SH-SY5Y (cell line): ENCODE data around the gene C11orf42.

Source experiments
- GATA2 ChIP-seq: IDR thresholded peaks from 2 replicates; pipeline ENCODE4 v1.6.1; 2011; ENCODE audit warnings: mild to moderate bottlenecking, low read depth, low read length
- GATA3 ChIP-seq: IDR thresholded peaks from 2 replicates; pipeline ENCODE4 v1.6.1; 2011; ENCODE audit warnings: low read depth, mild to moderate bottlenecking, low read length, moderate library complexity

Gene C11orf42, protein sequence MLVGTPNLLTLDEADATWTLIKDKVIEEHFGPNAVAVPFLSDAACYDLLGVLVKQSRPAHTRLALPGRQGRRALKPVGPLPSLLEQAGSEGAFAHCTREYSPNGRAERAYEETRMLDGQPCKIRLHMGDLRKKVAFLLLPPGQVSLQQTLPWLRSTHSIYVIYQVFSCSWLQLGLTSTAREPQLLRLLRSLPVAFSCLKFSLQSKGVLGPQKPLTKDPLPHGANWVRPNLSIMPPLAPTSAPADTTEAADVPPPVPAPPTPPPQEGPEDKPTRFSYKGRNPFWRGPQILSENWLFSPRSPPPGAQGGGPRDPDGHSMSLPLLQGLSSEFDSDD

DNA sequence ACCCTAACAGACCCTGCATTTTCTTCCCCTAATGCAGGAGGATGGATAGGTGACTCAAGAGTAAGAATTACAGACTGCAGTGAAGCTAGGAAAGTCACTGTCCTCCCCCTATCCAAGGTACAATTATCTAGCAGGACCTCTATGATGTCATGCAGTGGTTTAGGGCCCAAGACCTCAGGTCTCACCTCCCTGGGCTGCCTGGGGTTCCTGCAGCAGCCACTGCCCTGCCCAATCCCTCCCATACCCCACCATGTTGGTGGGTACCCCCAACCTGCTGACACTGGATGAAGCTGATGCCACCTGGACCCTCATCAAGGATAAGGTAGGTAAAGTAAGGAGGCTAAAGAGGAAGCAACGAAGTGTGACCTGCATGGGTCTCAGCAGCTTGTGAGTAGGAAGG is at the start of gene C11orf42:
Gene C11orf42 (plus strand): TSS at position 192 of the 400 bp plus-strand sequence. CDS start 59 bp downstream, at position 251.
- TF ChIP-seq GATA3 (no peak), GATA2 (no peak)

DNA sequence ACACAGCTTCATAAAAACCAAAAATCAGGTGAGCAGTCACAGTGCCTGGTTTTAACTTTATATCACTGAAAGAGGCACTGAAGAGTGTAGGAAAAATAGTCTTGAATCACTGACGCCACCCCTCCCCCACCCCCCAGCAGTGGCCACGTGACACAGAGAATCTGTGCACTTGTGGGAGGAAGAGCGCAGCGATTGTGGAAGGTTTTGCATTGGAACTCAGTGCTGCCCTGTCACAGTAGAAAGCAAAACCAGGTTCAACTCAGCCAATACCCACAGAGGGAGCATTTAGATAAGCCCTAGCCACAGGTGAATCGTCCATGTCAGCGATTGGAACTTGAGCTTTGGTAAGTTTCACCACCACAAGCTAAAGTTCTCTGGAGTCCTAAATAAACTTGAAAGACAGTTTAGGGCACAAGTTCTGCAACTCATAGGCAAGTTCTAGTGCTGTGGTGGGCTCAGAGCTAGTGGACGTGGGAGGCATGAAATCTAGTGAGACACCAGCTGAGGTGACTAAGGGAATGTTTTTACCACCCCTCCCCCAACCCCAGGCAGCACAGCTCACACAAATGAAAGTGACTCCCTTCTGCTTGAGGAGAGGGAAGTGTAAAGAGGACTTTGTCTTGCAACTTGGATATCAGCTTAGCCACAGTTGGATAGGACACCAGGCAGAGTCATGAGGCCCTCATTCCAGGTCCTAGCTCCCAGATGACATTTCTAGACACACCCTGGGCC is 48.6 kb upstream of the C11orf42 start:
- TF ChIP-seq GATA2: no peak
- TF ChIP-seq GATA3: no peak

DNA sequence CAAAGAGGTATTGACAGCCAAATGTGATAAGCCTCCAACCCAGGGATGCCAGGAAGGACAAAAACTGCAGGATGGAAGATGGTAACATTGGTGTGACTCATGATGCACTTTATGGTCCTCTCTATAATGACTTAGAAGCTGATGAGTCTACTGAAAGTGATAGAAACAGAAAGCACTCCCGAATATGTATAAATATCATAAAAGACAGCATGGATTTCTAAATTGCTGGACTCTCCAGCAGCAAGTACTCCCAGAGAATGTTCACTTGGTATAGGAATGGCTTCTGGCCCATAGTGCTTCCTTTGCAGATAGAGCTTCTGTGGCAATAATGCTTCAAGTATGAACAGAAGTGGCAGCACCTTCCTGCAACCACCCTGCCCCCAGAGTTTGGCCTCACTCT is 35.1 kb upstream of the C11orf42 start, which contains the start of gene OR52B2:
Gene OR52B2 (minus strand): TSS at position 101 of the 400 bp plus-strand sequence. CDS start 0 bp downstream, at position 101.
- TF ChIP-seq GATA2 (no peak), GATA3 (no peak)

DNA sequence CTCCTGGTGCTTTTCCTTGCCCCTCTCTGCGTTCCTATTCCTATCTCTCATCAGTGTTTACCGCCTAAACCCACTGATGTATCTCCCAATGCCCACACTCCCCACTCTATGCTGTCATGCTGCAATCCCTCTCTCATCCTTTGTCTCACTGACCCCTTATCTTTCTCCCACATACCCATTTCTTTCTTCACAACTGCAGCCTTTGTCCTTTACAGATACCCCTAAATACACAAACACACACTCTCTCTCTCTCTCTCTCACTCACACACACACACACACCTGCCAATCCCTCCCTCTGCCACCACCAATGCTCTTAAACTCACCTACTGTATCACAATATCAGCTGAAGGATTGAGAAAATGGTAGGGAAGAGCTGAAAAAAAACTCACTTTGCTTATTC is 29.9 kb upstream of the C11orf42 start:
- TF ChIP-seq GATA3: no peak
- TF ChIP-seq GATA2: no peak

DNA sequence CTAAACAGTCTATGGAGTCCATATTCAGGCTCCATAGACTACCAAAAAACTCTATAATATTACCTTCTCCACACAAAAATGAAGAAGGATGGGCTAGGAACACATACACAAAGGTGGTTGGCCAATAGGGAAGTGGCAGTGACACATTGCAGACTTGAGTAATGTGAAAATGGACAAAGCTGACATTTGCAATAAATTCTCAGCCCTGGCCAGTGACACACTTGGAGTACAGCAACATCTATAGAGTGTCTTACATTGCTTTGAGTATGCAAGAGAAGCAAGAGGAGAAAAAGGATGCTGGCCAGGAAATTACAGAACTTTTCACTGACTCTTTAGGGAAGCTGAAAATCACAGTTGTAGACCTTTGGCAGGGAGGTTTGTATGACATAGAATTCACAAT is 13.6 kb upstream of the C11orf42 start:
- no peak for TF ChIP-seq GATA3
- no peak for TF ChIP-seq GATA2

DNA sequence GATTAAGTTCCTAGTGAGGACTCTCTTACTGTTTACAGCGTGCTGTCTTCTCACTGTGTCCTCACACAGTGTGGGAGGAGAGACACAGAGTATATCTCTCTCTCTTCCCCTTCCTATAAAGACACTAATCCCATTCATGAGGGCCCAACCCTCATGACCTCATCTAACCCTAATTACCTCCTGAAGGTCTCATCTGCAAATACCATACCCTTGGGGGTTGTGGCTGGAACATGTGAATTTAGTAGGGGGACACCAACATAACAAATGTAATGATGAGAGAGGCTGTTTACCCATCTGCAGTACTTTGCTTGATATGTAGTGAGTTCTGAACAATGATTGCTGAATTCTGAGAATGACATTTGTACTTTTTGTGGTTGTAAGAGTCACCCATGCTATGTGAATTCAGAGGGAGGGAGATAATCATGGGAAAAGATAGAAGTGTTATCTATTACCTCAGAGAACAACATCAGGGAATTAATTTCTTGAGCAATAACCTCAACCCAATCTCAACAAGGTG is 11.2 kb upstream of the C11orf42 start:
- TF ChIP-seq GATA2: no peak
- TF ChIP-seq GATA3: no peak

DNA sequence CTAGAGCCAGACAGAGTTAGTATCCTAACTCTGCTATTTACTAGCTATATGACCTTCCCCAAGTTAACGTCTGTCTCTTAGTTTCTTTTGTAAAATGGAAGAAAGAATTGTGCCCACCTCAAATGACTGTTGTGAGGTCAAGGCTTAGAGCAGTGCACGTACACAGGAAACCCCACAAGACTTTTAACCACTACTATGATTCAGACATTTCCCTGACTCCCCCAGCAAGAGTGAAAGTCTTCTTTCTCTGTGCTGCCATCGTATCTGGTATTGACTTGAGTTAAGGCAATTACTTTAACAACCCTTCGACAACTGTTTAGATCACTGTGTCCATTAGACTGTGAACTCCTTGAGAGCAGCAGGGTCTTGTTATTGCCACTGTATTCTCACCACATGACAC is 9.0 kb upstream of the C11orf42 start:
- TF ChIP-seq GATA2: no peak
- TF ChIP-seq GATA3: no peak

DNA sequence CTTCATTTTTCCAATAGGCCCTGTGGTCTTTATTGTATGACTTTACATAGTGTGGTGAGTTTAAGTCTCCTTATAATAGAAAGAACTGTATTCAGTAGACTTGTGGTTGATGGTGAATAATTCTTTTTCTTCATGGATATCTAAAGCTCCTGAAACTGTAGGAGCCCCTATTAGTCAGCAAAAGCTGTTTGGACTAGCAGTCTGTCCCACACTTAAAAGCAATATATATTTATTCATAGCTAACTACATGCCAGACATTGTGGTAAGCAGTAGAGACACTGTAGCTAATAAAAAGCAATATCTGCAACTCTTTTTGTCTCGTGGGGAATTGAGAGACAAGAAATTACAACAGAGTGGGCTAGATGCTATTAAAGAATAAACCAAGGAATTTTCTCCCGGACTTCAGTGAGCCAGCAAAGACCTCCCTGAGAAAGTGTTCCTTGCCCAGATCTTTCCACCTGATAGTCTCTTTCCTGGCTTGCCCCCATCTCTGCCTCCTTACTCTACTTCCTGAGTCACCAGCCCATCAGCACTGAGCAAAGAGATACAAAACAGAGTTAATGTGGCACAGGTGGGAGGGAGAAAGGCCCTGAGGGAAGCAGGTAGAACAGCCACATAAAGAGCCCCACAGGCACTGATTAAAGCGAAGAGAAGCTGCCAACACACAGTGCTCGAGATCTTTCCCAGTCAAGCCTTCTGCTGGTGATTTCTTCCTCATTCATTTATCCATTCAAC is 7.7 kb upstream of the C11orf42 start:
- TF ChIP-seq GATA3: no peak
- no peak for TF ChIP-seq GATA2

DNA sequence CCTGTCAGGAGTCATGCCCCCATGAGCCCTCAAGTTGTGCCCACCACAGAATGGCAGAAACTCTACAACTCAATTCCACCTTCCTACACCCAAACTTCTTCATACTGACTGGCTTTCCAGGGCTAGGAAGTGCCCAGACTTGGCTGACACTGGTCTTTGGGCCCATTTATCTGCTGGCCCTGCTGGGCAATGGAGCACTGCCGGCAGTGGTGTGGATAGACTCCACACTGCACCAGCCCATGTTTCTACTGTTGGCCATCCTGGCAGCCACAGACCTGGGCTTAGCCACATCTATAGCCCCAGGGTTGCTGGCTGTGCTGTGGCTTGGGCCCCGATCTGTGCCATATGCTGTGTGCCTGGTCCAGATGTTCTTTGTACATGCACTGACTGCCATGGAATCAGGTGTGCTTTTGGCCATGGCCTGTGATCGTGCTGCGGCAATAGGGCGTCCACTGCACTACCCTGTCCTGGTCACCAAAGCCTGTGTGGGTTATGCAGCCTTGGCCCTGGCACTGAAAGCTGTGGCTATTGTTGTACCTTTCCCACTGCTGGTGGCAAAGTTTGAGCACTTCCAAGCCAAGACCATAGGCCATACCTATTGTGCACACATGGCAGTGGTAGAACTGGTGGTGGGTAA is 6.1 kb upstream of the C11orf42 start, which contains the start of gene OR52W1:
Gene OR52W1 (plus strand): TSS at position 51 of the 637 bp plus-strand sequence. CDS start 0 bp downstream, at position 51.
- TF ChIP-seq GATA2: no peak
- TF ChIP-seq GATA3: no peak

DNA sequence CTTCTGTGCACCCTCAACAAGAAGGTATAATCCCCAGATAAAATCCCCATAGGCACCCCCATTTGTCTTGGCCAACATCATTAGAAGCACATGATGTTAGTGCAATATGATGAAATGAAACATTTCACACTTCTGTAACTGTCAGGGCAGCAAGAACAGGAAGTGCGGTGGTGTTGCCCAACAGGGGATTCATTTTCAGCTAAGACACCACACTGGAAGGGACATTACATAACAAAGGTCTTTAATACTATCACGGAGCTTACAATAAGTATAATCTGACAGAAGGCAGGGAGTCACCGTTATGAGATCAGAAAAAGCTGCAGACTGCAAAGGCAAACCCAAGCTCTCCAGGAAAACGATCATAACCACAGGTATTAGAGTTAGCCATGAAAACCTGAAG is 4.4 kb upstream of the C11orf42 start:
- TF ChIP-seq GATA2: no peak

DNA sequence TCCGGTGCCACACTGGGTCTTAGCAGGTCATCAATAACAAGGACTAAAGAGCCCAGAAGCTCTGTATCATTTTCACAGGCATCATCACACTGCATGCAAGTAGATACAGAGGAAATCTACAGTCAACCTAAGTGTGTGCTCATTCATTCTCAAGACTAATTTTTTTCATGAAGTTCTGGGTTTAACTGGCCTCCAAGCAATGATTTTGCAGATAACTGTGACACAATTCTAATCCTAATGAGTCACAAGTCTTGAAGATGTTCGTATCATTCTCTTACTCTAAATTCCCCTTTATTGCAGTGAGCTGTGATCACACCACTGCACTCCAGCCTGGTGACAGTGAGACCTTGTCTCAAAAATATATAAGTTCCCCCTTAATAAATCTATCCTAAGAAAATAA is 3.9 kb upstream of the C11orf42 start:
- TF ChIP-seq GATA3: no peak
- TF ChIP-seq GATA2: no peak

DNA sequence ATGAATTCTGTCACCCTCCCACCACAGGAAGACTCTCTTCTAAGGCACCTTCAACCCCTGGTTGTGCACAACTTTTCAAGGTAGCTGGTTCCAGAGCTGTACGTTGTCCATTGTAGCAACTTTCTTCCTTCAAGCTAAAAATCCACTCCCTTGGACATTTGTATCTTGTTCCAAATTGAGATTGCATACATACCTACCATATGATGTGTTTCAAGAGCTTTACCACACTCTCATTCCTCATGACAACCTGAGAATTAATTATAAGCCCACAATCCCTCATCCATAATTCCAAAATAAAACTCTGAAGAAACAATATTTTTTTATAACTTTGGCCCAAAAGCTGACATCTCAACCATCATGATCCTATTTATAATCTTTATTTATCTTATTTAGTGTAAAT is 3.3 kb upstream of the C11orf42 start:
- TF ChIP-seq GATA3: no peak
- TF ChIP-seq GATA2: no peak

DNA sequence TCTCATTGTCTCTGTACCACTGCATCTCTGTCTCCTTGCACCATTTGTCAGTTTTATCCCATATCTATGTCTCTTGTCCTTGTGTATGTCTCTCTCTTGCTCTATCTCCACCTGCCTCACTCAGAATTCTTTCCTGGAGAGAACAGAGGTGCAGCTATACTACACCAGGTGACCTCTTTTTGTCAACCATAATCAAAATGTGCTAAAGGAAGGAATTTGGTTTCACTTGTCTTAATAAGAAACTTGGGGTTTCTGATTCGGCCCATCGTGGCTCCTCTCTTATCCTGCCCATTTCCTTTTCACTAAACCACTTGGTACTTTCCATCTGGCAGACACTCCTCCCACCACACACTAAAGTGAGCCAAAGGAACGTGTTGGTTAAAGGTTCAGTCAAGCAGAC is 2.0 kb upstream of the C11orf42 start:
- TF ChIP-seq GATA2 (no peak), GATA3 (no peak)

DNA sequence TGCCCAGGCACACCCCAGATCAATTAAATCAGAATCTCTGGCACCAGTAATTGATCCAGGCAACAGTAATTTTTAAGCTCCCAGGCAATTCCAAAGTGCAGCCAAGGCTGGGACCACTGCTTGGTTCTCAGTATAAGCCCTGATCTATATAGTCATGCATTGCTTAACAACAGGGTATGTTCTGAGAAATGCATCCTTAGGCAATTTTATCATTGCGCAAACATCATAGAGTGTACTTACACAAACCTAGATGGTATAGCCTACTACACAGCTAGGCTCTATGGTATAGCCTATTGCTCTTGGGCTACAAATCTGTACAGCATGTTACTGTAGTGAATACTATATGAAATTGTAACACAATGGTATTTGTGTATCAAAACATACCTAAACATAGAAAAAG is 651 bp upstream of the C11orf42 start:
- TF ChIP-seq GATA3 (no peak), GATA2 (no peak)
